IMR-90 (cell line): ENCODE results near the gene TASL.

Source experiments
- BHLHE40 ChIP-seq: fragments of 150-350 bp; IDR thresholded peaks from 2 replicates; pipeline ENCODE4 v1.6.1; 2016; ENCODE audit warnings: mild to moderate bottlenecking, low read depth, low read length
- CEBPB ChIP-seq: IDR thresholded peaks from 2 replicates; pipeline ENCODE4 v1.6.1; 2012; ENCODE audit warnings: low read depth, low read length, improper control_type of control experiment
- CHD1 ChIP-seq: IDR thresholded peaks from 2 replicates; pipeline ENCODE4 v1.6.1; 2012; ENCODE audit warnings: low read depth, low read length, improper control_type of control experiment
- MAFK ChIP-seq: IDR thresholded peaks from 2 replicates; pipeline ENCODE4 v1.6.1; 2012; ENCODE audit warnings: low read depth, low read length, improper control_type of control experiment
- MAZ ChIP-seq: IDR thresholded peaks from 2 replicates; pipeline ENCODE4 v1.6.1; 2012; ENCODE audit warnings: low read depth, mild to moderate bottlenecking, low read length, improper control_type of control experiment, moderate library complexity, borderline replicate concordance
- MXI1 ChIP-seq: IDR thresholded peaks from 2 replicates; pipeline ENCODE4 v1.6.1; 2012; ENCODE audit warnings: low read depth, mild to moderate bottlenecking, low read length, moderate library complexity, borderline replicate concordance
- POLR2A ChIP-seq: IDR thresholded peaks from 2 replicates; pipeline ENCODE4 v1.6.1; 2012; ENCODE audit warnings: mild to moderate bottlenecking, low read depth, low read length
- RAD21 ChIP-seq: IDR thresholded peaks from 2 replicates; pipeline ENCODE4 v1.6.1; 2012; ENCODE audit warnings: low read length, improper control_type of control experiment
- RCOR1 ChIP-seq: IDR thresholded peaks from 2 replicates; pipeline ENCODE4 v1.6.1; 2012; ENCODE audit warnings: mild to moderate bottlenecking, low read length, improper control_type of control experiment; ENCODE audit not compliant: insufficient replicate concordance
- RFX5 ChIP-seq: IDR thresholded peaks from 2 replicates; pipeline ENCODE4 v1.8.0; 2012; ENCODE audit warnings: low read depth, mild to moderate bottlenecking, low read length, moderate library complexity
- SMC3 ChIP-seq: fragments of 150-350 bp; IDR thresholded peaks from 2 replicates; pipeline ENCODE4 v1.6.1; 2016; ENCODE audit warnings: low read depth, mild to moderate bottlenecking, antibody characterized with exemption, low read length, moderate library complexity
- TF ChIP-seq, protein P1 (sequence below): conservative IDR thresholded peaks from 2 replicates; pipeline ENCODE4 v1.5.1; 2012; ENCODE audit warnings: mild to moderate bottlenecking, low read depth, low read length, improper control_type of control experiment
- TF ChIP-seq, protein P2 (sequence below): fragments of 150-350 bp; IDR thresholded peaks from 2 replicates; pipeline ENCODE4 v1.6.1; 2017; ENCODE audit warnings: mild to moderate bottlenecking, antibody characterized with exemption, low read length, low read depth
- TF ChIP-seq, protein P3 (sequence below): fragments of 150-350 bp; IDR thresholded peaks from 2 replicates; pipeline ENCODE4 v1.6.1; 2016; ENCODE audit warnings: low read depth, mild to moderate bottlenecking, low read length, moderate library complexity, borderline replicate concordance

DNA sequence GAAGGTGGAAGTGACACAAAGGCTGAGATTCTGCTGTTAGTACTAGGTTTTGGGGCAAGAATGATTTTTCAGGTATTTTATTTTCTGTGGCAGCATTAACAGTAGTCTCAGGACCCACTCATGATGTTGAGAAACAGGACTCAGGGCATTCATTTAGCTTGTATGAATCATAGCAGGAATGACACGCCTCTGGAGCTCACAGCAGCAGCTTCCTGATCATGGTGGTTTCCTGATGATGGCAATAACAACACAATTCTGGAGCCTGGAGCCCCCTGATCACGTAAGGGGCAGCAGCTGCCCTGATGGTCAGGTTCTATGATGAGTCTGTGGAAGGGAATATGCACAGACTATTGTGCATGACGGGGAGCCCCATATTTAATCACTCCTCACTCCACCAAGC, 47.0 kb downstream of the TASL start:
- TF ChIP-seq RCOR1 (no peak), POLR2A (no peak), RFX5 (no peak), CHD1 (no peak), MAZ (no peak), CEBPB (no peak), RAD21 (no peak), BHLHE40 (no peak), MXI1 (no peak), SMC3 (no peak), MAFK (no peak)
- TF ChIP-seq, protein P1, sequence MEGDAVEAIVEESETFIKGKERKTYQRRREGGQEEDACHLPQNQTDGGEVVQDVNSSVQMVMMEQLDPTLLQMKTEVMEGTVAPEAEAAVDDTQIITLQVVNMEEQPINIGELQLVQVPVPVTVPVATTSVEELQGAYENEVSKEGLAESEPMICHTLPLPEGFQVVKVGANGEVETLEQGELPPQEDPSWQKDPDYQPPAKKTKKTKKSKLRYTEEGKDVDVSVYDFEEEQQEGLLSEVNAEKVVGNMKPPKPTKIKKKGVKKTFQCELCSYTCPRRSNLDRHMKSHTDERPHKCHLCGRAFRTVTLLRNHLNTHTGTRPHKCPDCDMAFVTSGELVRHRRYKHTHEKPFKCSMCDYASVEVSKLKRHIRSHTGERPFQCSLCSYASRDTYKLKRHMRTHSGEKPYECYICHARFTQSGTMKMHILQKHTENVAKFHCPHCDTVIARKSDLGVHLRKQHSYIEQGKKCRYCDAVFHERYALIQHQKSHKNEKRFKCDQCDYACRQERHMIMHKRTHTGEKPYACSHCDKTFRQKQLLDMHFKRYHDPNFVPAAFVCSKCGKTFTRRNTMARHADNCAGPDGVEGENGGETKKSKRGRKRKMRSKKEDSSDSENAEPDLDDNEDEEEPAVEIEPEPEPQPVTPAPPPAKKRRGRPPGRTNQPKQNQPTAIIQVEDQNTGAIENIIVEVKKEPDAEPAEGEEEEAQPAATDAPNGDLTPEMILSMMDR: no peak
- TF ChIP-seq, protein P2, sequence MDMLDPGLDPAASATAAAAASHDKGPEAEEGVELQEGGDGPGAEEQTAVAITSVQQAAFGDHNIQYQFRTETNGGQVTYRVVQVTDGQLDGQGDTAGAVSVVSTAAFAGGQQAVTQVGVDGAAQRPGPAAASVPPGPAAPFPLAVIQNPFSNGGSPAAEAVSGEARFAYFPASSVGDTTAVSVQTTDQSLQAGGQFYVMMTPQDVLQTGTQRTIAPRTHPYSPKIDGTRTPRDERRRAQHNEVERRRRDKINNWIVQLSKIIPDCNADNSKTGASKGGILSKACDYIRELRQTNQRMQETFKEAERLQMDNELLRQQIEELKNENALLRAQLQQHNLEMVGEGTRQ: no peak
- TF ChIP-seq, protein P3, sequence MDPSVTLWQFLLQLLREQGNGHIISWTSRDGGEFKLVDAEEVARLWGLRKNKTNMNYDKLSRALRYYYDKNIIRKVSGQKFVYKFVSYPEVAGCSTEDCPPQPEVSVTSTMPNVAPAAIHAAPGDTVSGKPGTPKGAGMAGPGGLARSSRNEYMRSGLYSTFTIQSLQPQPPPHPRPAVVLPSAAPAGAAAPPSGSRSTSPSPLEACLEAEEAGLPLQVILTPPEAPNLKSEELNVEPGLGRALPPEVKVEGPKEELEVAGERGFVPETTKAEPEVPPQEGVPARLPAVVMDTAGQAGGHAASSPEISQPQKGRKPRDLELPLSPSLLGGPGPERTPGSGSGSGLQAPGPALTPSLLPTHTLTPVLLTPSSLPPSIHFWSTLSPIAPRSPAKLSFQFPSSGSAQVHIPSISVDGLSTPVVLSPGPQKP: no peak
